ENCODE results near the gene DHX38.

DHX38 gene

DNA sequence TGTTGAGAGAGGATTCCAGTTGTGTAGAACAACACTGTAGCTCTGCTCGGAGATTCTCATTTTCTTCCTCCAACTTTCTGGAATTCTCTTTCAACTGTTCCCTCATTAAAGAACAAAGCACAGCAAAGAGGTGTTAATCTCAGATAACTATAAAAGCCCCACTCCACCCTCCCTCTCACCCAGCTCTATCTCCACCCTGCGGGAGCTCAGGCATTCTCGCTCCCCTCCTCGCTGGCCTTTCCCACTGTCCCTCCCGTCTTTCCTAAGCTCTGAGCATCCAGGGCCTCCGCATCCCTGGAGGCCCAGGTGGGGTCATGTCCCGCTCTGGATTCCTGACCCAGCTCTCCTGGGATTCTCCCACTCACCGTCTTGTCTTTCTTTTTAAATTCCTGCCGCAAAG is 35.1 kb downstream of the DHX38 start:
- DNase-seq (ENCODE audit: low spot score) = no peak
- Histone ChIP-seq H3K4me1 (ENCODE audit: insufficient read depth, poor library complexity, severe bottlenecking) (no peaks in the 10 kb centered on the region), H3K4me3 (ENCODE audit: severe bottlenecking) (no peak overlapping the region), H3K27me3 (ENCODE audit: insufficient read depth, poor library complexity, severe bottlenecking) (no peaks in the 10 kb centered on the region), H3K27ac (ENCODE audit: poor library complexity, severe bottlenecking) (no peak overlapping the region), H3K36me3 (ENCODE audit: low read depth) (no peaks in the 10 kb centered on the region), H3K9me3 (ENCODE audit: severe bottlenecking) (no peaks in the 10 kb centered on the region)
- TF ChIP-seq, protein P1, sequence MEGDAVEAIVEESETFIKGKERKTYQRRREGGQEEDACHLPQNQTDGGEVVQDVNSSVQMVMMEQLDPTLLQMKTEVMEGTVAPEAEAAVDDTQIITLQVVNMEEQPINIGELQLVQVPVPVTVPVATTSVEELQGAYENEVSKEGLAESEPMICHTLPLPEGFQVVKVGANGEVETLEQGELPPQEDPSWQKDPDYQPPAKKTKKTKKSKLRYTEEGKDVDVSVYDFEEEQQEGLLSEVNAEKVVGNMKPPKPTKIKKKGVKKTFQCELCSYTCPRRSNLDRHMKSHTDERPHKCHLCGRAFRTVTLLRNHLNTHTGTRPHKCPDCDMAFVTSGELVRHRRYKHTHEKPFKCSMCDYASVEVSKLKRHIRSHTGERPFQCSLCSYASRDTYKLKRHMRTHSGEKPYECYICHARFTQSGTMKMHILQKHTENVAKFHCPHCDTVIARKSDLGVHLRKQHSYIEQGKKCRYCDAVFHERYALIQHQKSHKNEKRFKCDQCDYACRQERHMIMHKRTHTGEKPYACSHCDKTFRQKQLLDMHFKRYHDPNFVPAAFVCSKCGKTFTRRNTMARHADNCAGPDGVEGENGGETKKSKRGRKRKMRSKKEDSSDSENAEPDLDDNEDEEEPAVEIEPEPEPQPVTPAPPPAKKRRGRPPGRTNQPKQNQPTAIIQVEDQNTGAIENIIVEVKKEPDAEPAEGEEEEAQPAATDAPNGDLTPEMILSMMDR (IDR thresholded peaks at IDR 0.05; ENCODE audit: poor library complexity, severe bottlenecking) = no peak
- no peak for ATAC-seq (ENCODE audit: low read depth)

DNA sequence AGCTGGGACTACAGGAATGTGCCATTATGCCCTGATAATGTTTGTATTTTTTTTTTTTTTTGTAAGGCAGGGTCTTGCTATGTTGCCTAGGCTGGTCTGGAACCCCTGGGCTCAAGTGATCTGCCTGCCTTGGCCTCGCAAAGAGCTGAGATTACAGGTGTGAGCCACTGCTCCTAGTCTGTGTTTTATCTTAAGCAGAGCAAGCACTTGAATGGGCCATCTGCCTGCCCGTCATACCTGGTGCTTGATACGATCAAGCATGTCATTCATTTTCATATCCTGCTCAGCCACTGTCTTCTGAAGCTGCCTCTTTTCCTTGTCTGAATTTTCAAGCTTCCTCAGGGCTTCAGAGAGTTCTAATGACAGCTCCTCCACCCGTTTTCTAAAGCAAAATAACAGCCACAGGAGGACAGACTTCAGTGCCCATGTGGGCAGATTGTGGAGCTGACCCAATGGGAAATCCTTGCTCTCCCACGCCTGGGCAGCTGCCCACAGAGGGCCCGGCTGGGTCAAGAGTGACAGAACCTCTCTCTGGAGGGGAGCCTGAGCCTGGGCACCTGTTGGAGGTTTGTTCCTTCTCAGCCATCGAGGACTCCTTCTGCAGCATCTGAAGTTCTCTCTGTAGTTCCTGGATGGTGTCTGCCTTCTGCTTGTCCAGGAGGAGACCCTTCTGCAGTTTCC is 36.5 kb downstream of the DHX38 start:
- H3K27me3 ChIP-seq (ENCODE audit: insufficient read depth, poor library complexity, severe bottlenecking) = no peaks in the 10 kb centered on the region
- H3K27ac ChIP-seq (ENCODE audit: poor library complexity, severe bottlenecking) = no peak overlapping the region
- no peak overlapping the region for H3K4me3 ChIP-seq (ENCODE audit: severe bottlenecking)
- H3K36me3 ChIP-seq (ENCODE audit: low read depth) = no peaks in the 10 kb centered on the region
- no peaks in the 10 kb centered on the region for H3K4me1 ChIP-seq (ENCODE audit: insufficient read depth, poor library complexity, severe bottlenecking)
- no peaks in the 10 kb centered on the region for H3K9me3 ChIP-seq (ENCODE audit: severe bottlenecking)
- TF ChIP-seq, protein P1 (IDR thresholded peaks at IDR 0.05; ENCODE audit: poor library complexity, severe bottlenecking) = no peak
- ATAC-seq (ENCODE audit: low read depth) (no peak), DNase-seq (ENCODE audit: low spot score) (no peak)

DNA sequence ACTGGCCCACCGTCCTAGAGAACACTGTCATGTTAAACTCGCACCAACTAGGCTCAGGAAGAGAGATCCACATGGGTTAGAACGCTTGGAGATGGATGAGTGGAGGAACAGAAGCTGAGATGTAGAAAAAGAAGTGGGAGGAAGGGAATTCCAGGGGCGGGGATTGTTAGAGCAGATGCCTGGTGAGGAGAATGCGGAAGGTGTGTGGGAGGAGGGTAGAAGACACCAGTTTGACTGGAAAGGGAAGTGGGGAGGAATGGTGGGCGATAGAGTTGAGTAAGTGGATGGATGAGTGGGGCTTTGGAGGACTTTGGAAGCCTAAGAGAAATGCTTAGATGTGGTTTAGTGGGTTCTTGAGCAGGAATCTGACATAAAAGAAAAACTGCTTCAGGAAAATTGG is 37.4 kb downstream of the DHX38 start:
- H3K9me3 ChIP-seq (ENCODE audit: severe bottlenecking) = no peaks in the 10 kb centered on the region
- no peaks in the 10 kb centered on the region for H3K36me3 ChIP-seq (ENCODE audit: low read depth)
- no peaks in the 10 kb centered on the region for H3K27me3 ChIP-seq (ENCODE audit: insufficient read depth, poor library complexity, severe bottlenecking)
- no peaks in the 10 kb centered on the region for H3K4me1 ChIP-seq (ENCODE audit: insufficient read depth, poor library complexity, severe bottlenecking)
- ATAC-seq (ENCODE audit: low read depth) (no peak), DNase-seq (ENCODE audit: low spot score) (no peak)
- TF ChIP-seq, protein P1 (IDR thresholded peaks at IDR 0.05; ENCODE audit: poor library complexity, severe bottlenecking) = no peak
- H3K27ac ChIP-seq (ENCODE audit: poor library complexity, severe bottlenecking) = no peak overlapping the region
- no peak overlapping the region for H3K4me3 ChIP-seq (ENCODE audit: severe bottlenecking)

DNA sequence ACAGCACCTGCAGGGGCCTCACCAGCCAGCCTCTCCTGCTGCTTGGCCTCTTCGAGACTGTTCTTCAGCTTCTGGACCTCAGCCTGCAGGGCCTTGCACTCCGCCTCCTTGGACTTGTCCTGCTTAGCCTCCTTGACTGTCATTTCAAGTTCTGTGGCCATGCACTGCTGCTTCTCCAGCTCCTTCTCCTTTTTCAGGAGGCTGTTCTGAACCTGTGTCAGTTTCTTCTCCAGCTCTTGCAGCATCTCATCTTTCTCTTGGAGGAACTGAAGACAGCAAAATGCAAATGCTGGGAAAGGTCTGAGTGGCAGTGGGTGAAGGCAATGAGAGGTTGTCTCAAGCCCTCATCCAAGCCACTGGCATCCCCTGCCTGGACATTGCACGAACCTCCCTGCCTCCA is 39.1 kb downstream of the DHX38 start:
- Histone ChIP-seq H3K9me3 (ENCODE audit: severe bottlenecking) (no peaks in the 10 kb centered on the region), H3K27me3 (ENCODE audit: insufficient read depth, poor library complexity, severe bottlenecking) (no peaks in the 10 kb centered on the region), H3K4me3 (ENCODE audit: severe bottlenecking) (no peak overlapping the region), H3K27ac (ENCODE audit: poor library complexity, severe bottlenecking) (no peak overlapping the region), H3K36me3 (ENCODE audit: low read depth) (no peaks in the 10 kb centered on the region), H3K4me1 (ENCODE audit: insufficient read depth, poor library complexity, severe bottlenecking) (no peaks in the 10 kb centered on the region)
- TF ChIP-seq, protein P1 (IDR thresholded peaks at IDR 0.05; ENCODE audit: poor library complexity, severe bottlenecking) = no peak
- ATAC-seq (ENCODE audit: low read depth) (no peak), DNase-seq (ENCODE audit: low spot score) (no peak)

DNA sequence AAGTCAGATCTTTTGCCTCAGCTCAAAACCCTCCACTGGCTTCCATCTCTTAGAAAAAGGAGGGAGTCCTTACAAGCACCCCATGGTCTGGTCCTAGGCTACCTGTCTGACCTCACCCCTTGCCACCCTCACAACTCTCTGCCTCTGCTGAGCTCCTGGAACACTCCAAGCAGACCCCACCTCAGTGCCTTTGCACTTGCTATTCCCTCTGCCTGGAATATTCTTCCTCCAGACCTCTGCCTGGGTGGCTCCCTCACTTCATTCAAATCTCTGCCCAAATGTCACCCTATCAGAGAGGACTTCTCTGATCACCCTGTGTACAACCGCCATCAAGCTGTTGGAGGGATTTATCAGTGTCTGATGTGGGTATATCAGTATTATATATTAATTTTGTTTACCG is 40.9 kb downstream of the DHX38 start:
- TF ChIP-seq, protein P1 (IDR thresholded peaks at IDR 0.05; ENCODE audit: poor library complexity, severe bottlenecking) = no peak
- H3K27me3 ChIP-seq (ENCODE audit: insufficient read depth, poor library complexity, severe bottlenecking) = no peaks in the 10 kb centered on the region
- no peaks in the 10 kb centered on the region for H3K9me3 ChIP-seq (ENCODE audit: severe bottlenecking)
- H3K4me3 ChIP-seq (ENCODE audit: severe bottlenecking) = no peak overlapping the region
- ATAC-seq (ENCODE audit: low read depth) = no peak
- no peak overlapping the region for H3K27ac ChIP-seq (ENCODE audit: poor library complexity, severe bottlenecking)
- no peaks in the 10 kb centered on the region for H3K4me1 ChIP-seq (ENCODE audit: insufficient read depth, poor library complexity, severe bottlenecking)
- DNase-seq (ENCODE audit: low spot score) = no peak
- H3K36me3 ChIP-seq (ENCODE audit: low read depth) = no peaks in the 10 kb centered on the region

Data from RWPE2 (cell line).